ENCODE measurements around the gene WWP2. TPM values are rescaled to one million over a fixed set of nuclear protein-coding genes. Genes with fewer than 3 reads are reported as not detected.

Gene WWP2
- total RNA-seq, 1 experiment from 2014 or later, result 40.2 TPM

- Mint-ChIP-seq H3K4me1 (peaks cover 7 to 11% of the 10 kb centered on the region in 2 experiments; a peak in 3 of 4 replicates), H3K27me3 (ENCODE audit: low read depth) (no peaks in the 10 kb centered on the region), H3K9me3 (no peaks in the 10 kb centered on the region), H3K4me3 (no peak overlapping the region), H3K36me3 (ENCODE audit: insufficient read depth in 1 of 3, low read depth in 3 of 3) (peaks cover 0 to 25% (median 0%) of the 10 kb centered on the region in 3 experiments; a peak in 4 of 7 replicates), H3K27ac (peak overlapping the region in 2 of 3 experiments; percentile 44 to 82; a peak in 1 of 7 replicates)
- no peaks in the 10 kb centered on the region for H3K23me2 ChIP-seq (ENCODE audit: insufficient read length, low read depth, low read length, poor library complexity, severe bottlenecking)
- no peaks in the 10 kb centered on the region for H3K27me3 ChIP-seq (ENCODE audit: insufficient read depth, low read length)
- H3K56ac ChIP-seq (ENCODE audit: insufficient read length, low read depth, low read length), result no peak overlapping the region
- H3K9me3 ChIP-seq (ENCODE audit: control insufficient read depth, low read depth, low read length), result no peaks in the 10 kb centered on the region
- no peaks in the 10 kb centered on the region for H3K79me1 ChIP-seq (ENCODE audit: insufficient read depth, low read depth, low read length, poor library complexity, severe bottlenecking)
- no peak overlapping the region for H3K14ac ChIP-seq (ENCODE audit: insufficient read depth, low read length)
- no peak overlapping the region for H3K23ac ChIP-seq (ENCODE audit: insufficient read length, low read depth, low read length)
- DNase-seq, result no peak
- no CpG with 5 or more reads among the region's 5 CpGs for WGBS (ENCODE audit: extremely low coverage, insufficient read length, low lambda C conversion rate)
- H3T11ph ChIP-seq (ENCODE audit: low read length), result no peak overlapping the region
- H4K8ac ChIP-seq (replicated peaks; ENCODE audit: insufficient read length, low read depth, low read length), result no peak overlapping the region
- no peak overlapping the region for H4K5ac ChIP-seq (ENCODE audit: insufficient read length, low read depth, low read length)
- no peak overlapping the region for H2BK15ac ChIP-seq (ENCODE audit: low read depth, low read length)
- no peak overlapping the region for H4K91ac ChIP-seq (ENCODE audit: insufficient read length, low read depth, low read length)
- no peak overlapping the region for H3K18ac ChIP-seq (ENCODE audit: insufficient read length, low read depth, low read length)
- no peak overlapping the region for H2BK20ac ChIP-seq (ENCODE audit: low read depth, low read length, poor library complexity, severe bottlenecking)
- no peak overlapping the region for H3K4me2 ChIP-seq (ENCODE audit: insufficient read depth, insufficient read length, low read length)
- H3K27ac ChIP-seq (ENCODE audit: insufficient read length, low read depth, low read length), result no peak overlapping the region
- TF ChIP-seq CTCF (conservative IDR thresholded peaks at IDR 0.05), result no peak
- H4K20me1 ChIP-seq (ENCODE audit: control insufficient read depth, insufficient read depth, insufficient read length), result no peaks in the 10 kb centered on the region
- H2AFZ ChIP-seq (ENCODE audit: low read length), result no peak overlapping the region
- H3K9ac ChIP-seq (ENCODE audit: extremely low read depth, insufficient read length, low read length), result no peak overlapping the region
- H2BK12ac ChIP-seq (ENCODE audit: insufficient read length, low read depth, low read length), result no peak overlapping the region
- no peak overlapping the region for H2BK5ac ChIP-seq (ENCODE audit: insufficient read length, low read length)
- H3K4ac ChIP-seq (ENCODE audit: low read depth, low read length), result no peak overlapping the region
- no peak overlapping the region for H2BK120ac ChIP-seq (ENCODE audit: low read depth, low read length, poor library complexity, severe bottlenecking)
- no peaks in the 10 kb centered on the region for H3K79me2 ChIP-seq (ENCODE audit: insufficient read depth, low read length)
- H2AK5ac ChIP-seq (ENCODE audit: insufficient read length, low read length), result no peak overlapping the region
- no peaks in the 10 kb centered on the region for H3K4me1 ChIP-seq (ENCODE audit: insufficient read depth, low read length)
These were observed 85.5 kb downstream of the WWP2 start for GRCh38 chr16:69847643-69848042.

All from H9 (cell line).